Adrenal gland (tissue), 5 donors: Measurements from ENCODE around the gene HS6ST2.

Experiments used
- POLR2A ChIP-seq, 2 donors: fragments of 450-650 bp; IDR thresholded peaks; one replicate each; pipeline ENCODE4 v1.6.1; 2017; ENCODE audit warnings: antibody characterized with exemption in 2 of 2, mild to moderate bottlenecking in 2 of 2, moderate library complexity in 1 of 2
- TF ChIP-seq, protein P1 (sequence below), 6 experiments: fragments of 450-650 bp in 4 of 6; fragments of 200-600 bp in 2 of 6; sonication (generic) in 1 of 6; IDR thresholded peaks; 1 replicate in 5 of 6; 2 replicates in 1 of 6; pipeline versions ENCODE4 v1.5.1 to v1.8.0; 2016 to 2021; ENCODE audit warnings: antibody characterized with exemption in 6 of 6, mild to moderate bottlenecking in 2 of 6, moderate library complexity in 1 of 6
- donor health status: DM: no; HTN: no; CAD: no.

DNA sequence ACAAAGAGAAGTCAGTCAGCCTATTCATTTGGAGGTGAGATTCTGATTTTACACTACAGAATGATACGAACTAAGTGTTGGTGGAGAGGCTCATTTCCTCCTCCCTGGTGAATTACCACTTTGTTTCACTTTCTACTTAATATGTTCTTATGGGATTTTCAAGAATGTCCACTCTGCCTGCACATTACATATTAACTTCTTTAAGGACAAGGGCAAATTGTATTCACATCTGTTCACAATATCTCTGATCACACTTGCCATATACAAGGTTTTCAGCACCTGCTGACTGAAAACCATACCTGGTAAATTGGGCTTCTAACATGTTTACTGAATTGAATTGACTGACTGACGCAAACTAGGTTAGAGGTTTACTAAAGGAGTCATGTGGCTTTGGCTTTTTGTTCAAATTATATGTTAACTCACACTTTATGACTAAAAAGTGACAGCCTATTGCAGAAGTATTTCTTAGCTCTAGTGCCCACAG lies 281.2 kb downstream of the HS6ST2 start:
- TF ChIP-seq POLR2A (IDR thresholded peaks at IDR 0.05): no peak
- TF ChIP-seq, protein P1, sequence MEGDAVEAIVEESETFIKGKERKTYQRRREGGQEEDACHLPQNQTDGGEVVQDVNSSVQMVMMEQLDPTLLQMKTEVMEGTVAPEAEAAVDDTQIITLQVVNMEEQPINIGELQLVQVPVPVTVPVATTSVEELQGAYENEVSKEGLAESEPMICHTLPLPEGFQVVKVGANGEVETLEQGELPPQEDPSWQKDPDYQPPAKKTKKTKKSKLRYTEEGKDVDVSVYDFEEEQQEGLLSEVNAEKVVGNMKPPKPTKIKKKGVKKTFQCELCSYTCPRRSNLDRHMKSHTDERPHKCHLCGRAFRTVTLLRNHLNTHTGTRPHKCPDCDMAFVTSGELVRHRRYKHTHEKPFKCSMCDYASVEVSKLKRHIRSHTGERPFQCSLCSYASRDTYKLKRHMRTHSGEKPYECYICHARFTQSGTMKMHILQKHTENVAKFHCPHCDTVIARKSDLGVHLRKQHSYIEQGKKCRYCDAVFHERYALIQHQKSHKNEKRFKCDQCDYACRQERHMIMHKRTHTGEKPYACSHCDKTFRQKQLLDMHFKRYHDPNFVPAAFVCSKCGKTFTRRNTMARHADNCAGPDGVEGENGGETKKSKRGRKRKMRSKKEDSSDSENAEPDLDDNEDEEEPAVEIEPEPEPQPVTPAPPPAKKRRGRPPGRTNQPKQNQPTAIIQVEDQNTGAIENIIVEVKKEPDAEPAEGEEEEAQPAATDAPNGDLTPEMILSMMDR (IDR thresholded peaks at IDR 0.05): no peak
